Stimulated activated CD4-positive, alpha-beta T cell treated with anti-CD3 and anti-CD28 coated beads, TNF-alpha, amount 100 ng/mL, for 1 hour (primary cell): ENCODE measurements around the gene ZSCAN12.
"Not testable (repeated sequence)": the region's sequence is repeated elsewhere in the genome, so short reads cannot be mapped to it uniquely, and the experiment has no call there.

Experiments used
- DNase-seq, 3 donors: peaks; one replicate each; pipeline ENCODE4 v3.0.0-alpha.2; 2020; ENCODE audit warnings: low read depth in 3 of 3, low spot score in 1 of 3

ZSCAN12 gene

DNA sequence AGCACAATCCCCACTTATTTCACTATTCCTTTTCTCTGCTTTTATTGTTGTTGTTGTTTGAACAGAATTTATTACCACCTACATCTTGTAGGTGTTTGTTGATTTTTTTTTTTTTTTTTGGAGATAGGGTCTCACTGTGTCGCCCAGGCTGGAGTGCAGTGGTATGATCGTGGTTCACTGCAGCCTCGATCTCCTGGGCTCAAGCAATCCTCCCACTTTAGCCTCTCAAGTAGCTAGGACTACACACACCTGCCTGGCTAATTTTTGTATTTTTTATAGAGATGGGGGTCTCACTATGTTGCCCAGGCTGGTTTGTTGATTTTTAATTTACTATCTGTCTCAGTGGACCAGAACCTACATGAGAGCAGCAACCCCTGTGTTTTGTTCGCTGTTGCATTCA, 3.6 kb downstream of the ZSCAN12 start:
- no peak for DNase-seq

- DNase-seq = no peak
These were observed 5.5 kb downstream of the ZSCAN12 start for GRCh38 chr6:28393912-28394662.

DNA sequence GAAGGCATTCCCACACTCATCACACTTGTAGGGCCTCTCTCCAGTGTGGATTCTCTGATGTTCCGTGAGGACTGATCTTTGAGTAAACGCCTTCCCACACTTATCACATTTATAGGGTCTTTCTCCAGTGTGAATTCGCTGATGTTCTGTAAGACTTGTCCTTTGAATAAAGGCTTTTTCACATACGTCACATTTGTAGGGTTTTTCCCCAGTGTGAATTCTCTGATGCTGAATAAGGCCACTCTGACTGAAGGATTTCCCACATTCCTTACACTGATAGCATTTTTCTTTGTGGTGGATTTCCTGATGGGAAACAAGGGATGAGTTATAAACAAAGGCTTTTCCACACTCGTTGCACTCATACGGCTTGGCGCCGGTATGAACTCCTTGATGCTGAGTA, 8.9 kb downstream of the ZSCAN12 start:
- no peak for DNase-seq

DNA sequence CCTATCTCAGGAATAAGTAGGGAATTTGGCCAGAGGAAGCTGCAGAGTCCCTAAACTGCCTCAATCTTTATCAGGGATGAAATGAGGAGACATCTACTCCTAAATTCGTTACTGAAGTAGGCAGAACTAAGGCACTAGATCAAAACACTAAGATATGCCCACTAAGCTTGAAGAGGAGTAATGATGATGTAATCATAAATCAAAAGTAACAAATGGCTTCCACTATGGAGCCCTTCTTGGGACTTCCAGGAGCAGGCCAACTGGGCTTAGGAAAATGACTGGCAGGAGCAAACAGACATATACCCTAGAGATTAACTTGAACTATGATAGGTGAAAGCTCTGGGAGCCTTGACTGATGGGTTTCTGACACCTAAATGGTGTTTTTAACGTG, 15.4 kb downstream of the ZSCAN12 start:
- DNase-seq = no peak

DNA sequence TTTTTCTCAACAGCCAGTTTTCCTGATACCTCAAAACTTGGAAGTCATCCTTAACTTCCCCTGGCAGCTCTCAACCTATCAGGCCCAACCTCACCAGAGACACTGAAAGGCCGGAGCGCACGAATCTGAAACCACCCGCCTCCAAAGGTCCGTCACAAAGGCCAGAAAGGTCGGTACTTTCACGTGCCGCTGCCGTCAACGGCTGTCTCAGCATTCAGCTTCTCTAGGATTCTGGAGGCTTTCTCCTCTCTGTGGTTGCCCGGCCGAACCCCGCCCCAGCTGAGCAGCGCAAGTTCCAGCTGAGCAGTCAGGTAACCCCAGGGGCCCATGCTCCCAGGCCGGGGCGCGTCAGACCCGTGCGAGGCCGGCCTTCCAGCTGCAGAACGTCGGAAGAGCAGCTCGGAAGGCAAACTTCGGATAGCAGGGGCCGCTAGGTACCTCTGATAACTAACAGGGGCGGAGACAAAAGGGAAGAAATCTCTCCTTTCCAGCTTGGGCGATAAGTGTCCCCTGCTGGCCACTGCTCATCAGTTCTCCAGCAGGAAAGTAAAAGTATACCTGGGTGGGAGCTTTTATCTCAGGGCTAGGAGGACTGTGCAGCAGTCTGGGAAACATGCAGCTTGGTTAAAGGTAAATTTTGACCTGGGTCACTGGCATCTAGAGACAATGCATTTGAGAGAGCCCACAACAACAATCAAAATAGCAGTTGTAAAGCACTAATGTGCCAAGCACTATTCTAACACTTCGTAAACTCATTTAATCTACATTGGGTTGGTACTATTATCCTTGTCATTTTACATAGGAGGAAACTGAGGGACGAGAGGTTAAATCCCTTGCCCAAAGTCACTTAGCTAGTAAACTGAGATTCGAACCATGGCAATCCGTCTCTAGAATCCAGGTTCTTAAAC, 16.1 kb downstream of the ZSCAN12 start:
- peak in 1 of 3 donors; percentile 12 for DNase-seq

DNA sequence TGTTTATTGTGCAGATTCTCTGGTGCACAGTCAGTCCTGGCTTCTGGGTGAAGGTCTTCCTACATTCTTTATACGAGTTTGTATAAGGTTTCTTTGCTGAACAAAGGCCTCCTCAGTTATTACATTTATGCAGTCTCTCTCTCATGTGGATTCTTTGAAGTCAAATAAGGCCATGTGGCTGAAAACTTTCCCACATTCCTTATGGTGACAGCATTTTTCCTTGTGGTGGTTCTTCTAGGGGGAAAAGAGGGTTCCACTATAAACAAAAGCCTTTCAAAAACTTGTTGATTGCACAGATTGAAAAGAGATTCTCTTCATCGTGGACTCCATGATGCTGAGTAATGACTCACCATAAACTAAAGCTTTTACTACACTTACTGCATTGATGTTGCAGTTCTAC, 19.2 kb downstream of the ZSCAN12 start:
- no peak for DNase-seq

DNA sequence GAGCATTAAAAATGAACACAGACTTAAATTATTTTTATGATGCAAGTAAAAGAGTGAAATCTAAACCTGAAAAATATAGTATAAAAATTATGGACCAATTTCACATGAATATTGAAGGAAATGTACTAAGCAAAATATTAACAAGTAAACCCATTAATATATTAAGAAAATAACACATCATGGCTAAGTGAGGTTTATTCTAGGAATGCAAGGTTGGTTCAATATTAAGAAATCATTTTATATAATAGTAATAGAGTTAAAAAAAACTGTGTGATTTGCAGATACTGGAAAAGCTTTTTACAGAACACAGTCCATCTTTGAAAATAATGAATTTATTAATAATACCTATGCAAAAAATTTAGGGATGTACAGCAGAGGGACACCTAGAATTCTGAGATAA, 20.9 kb downstream of the ZSCAN12 start:
- no peak for DNase-seq

GRCh38 chr6:28377879-28378278, 21.7 kb downstream of the ZSCAN12 start:
- DNase-seq = no peak

- DNase-seq = no peak
These were observed 25.6 kb downstream of the ZSCAN12 start for GRCh38 chr6:28373925-28374324.

GRCh38 chr6:28371706-28372451, 27.7 kb downstream of the ZSCAN12 start:
- DNase-seq = no peak

DNA sequence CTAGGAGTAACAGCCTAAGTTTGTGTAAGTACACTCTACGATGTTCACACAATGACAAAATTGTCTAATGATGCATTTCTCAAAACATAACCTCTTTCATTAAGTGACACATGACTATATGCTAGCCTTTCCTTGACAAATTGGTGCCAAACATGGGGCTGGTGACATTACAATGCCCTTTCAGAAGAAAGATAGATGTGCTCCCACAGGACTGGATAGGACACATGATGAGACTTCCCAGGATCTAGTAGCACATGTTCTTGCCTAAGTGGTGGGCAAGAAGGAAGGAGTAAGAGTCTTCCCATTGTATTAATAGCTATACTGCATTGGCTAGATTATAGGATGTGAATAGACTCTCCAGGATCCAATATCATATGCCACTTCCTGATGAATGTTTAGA, 28.3 kb downstream of the ZSCAN12 start:
- no peak for DNase-seq

GRCh38 chr6:28370440-28370839, 29.1 kb downstream of the ZSCAN12 start:
- no peak for DNase-seq

DNA sequence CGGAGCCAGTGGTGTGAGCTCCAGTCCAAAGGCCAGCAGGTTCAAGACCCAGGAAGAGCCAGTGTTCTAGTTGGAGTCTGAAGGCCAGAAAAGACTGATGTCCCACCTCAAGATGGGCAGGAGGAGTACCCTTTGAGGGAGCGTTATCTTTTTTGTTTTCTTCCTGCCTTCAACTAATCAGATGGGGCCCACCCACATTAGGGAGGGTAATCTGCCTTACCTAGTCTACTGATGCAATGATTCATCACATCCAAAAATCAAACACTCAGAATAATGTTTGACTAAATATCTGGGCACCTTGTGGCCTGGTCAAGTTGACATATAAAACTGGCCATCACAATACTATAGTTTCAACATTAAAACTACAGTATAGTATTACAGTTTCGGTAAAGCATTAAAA, 30.1 kb downstream of the ZSCAN12 start:
- DNase-seq = no peak

DNA sequence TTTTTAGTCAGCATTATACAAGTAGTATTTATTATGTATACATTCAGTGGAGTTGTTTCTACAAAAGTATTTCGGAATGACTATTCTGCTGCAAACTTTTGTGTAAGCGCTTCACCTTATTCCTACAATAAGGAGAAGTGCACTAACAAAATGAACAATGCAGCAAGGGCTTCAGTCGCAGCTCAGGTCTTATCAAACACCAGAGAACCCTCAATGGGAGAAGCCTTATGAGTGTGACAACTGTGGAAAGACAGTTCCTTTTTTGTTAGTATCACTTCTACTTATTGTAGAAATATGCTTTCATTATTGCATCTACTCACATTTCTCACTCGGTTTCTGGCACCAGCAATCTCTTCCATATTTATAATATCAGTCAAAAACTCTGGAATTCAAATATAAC, 31.0 kb downstream of the ZSCAN12 start:
- no peak for DNase-seq

- DNase-seq = not testable (repeated sequence)
These were observed 34.0 kb downstream of the ZSCAN12 start for GRCh38 chr6:28365590-28365989.

GRCh38 chr6:28360961-28361360, 38.6 kb downstream of the ZSCAN12 start:
- no peak for DNase-seq

- DNase-seq = not testable (repeated sequence)
These were observed 40.0 kb downstream of the ZSCAN12 start for GRCh38 chr6:28359562-28359961.

GRCh38 chr6:28357036-28357435, 42.5 kb downstream of the ZSCAN12 start:
- DNase-seq = no peak

DNA sequence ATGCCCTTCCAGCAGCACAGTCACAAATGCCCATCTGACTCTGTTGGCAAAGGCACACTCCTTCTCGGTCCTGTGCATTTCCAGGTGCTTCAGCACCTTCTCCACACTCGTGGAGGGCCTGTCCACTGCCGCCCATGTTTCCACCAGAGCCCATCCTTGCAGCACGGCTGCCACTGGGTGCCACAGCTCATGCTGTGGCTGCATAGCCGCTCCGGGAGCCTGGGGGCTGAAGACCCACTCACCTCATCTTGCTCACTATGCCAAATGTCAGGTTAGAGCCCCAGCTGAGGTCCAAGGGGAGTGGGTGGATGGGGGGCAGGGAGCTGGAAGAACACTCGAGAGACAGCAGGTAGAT, 42.9 kb downstream of the ZSCAN12 start:
- DNase-seq = no peak

DNA sequence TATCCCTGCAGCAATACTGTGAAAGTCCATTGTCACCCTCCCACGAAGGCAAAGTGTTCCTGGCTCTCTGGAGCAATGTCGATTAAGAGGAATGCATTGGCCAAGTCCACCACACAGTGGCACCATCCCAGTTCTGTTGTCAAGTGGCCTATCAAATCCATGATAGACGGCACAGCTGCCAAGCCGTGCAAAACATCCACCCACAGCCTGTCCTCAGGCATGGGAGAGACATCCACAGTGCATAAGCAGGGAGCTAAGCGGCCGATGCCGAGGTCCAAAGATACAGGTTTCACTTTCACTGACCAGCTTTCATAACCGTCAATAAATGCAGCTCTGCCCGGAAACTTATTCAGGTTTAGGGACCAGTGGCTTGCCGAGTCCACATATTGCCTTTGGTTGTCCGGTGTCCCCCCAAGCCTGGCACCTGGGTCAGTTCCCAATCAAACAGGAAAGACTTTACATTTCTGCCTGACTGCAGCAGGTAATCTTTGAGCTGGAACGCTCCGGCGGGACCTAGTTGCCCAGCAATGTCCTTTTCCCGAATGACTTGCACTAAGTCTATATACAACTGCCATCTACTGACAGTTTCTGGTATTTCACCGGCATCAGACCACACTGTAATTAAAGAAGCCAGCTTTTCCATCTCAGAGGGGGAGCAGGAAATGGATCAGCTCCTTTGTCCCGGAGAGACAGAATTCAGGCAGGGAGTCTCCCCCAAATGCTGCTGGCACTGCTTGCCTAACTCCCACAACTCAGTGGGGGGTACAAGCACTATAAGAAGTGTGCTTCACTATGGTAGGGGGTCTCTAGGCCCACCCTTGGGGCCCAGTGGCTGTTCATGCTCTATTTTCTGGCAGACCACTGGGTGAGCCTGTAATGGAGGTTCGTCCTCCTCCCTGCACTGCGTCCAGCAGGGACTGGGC, 43.5 kb downstream of the ZSCAN12 start:
- DNase-seq = peak in 1 of 3 donors; percentile 25
